HL-60/S4 treated with retinoic acid at 250 ng/mL for 4 days and 3 days (cell line): ENCODE measurements around the gene CCNK.

Experiments used
- in situ Hi-C: fragments of 300-500 bp; cut with MboI; formaldehyde crosslinking; loops from 2 replicates; pipeline ENCODE4 v1.7.0; 2022; ENCODE audit warnings: low sequenced_read_pairs

CCNK gene

DNA sequence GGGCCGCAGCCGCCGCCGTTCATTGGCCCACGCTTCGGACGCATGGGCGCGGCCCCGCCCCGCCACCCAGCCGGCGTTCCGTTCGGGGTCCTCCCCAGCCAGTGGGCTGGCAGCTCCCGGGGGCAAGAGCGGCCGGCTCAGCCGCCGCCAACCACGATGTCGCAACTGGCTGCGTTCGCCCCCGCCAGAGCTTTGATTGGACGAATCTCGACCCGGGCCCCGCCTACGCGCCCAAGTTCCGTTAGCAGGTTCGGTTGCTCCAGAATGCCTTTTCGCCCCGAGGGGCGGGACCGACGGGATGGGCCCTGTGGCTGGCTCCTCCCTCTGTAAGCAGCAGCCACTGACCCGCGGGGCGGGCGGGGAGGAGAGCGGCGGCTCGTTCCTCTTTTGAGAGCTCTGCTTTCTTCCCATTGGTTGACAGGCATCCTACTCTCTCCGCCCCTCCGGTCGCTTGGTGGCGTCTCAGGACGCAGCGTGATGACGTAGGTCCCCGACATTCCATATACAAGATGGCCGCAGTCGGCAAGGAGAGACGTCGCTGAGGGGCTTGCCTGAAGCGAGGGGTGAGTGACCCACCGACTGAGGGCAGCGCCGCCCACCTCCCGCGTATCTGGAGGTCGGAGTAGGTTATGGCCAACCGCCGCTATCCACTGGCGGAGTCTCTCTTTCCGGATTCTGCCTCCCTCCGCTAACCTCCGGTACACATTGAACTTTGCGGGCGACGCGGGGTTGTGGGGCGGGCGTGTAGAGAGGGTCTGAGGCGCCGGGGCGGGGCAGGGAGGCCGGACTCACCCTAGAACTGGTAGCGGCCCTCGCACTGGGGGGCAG, at the start of gene CCNK:
TSS of gene CCNK (plus strand) at position 493 of the 828 bp plus-strand sequence. CDS start 11,269 bp downstream, outside the sequence.
- in situ Hi-C loops: no loop called here

DNA sequence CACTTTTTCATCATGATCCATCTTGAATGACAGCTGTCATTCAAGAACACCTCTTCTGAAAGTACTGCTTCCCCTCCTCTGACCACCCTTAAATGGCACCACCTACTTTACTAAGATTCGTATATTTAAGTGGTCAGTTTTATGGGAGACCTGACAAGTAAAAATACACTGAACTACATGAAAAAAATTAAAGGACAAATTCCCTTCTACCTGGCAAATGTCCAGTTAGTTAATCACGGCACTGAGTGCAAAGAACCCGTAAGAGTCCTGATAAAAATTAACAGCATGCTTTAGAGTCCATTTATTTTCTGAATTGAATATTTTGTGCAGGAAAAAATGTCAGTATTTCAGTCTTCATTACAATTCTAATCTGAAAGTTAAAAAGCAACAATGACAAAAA, 49.2 kb upstream of the CCNK start:
- in situ Hi-C loops: no loop called here

DNA sequence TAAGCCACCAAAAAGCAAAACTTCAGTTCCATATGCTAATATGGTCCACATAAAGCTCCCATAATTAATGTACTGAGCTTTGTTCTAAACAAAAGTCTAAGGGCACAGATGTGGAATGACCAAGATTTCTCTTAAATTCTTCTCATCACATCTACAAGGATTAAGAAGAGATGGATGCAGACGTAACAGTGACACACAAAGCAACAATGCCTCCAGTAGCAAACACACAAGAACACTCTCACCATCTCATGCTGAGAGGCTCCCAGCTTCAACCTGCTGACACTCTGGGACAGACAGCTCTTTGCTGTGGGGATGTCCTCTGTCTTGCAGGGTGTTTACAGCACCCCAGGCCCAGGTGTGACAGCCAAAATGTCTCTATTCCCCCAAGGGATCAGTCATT, 48.7 kb upstream of the CCNK start:
- in situ Hi-C loops: no loop called here

- in situ Hi-C loops: no loop called here
These were observed 45.9 kb upstream of the CCNK start for GRCh38 chr14:99435327-99435726.

- in situ Hi-C loops: no loop called here
These were observed 44.7 kb upstream of the CCNK start for GRCh38 chr14:99436247-99437180.

DNA sequence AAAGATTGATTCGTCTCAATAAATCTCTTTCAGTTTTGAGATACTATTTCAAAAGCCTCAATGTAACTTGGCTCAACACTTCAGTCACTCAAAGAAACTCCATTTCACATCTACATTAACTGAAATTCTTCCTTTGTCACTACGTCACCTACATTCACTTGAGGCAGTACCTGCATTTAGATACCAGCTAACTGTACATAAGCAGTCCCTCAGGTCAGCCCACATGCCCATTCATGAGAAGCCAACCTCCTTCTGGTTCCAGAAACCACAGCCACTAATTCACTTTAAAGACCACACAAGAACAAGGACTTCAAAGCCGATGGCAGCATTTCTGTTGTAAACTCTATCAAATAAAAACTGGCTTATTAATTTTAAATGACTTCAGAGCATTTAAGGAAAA, 43.5 kb upstream of the CCNK start:
- in situ Hi-C loops: no loop called here

DNA sequence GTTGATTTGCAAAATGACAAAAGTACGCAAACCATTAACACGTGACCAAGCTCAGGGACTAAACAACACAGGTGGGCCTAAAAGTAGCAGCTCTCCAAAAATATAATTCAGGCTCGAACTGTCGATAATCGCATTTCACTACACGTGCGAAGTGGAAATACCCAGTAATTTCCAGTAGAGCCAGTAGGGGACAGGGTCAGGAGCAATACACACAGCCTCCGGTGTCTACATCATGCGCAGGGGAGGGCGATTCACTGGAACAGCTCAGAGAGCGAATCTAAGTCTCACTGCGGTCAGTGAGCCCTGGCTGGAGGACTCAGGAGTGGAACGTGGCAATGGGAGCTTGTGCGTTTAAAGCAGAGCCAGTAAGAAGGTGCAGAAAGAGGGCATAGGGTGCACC, 40.9 kb upstream of the CCNK start:
- in situ Hi-C loops: no loop called here

- in situ Hi-C loops: no loop called here
These were observed 39.9 kb upstream of the CCNK start for GRCh38 chr14:99441157-99441870.

- in situ Hi-C loops: no loop called here
These were observed 39.3 kb upstream of the CCNK start for GRCh38 chr14:99441918-99442317.

DNA sequence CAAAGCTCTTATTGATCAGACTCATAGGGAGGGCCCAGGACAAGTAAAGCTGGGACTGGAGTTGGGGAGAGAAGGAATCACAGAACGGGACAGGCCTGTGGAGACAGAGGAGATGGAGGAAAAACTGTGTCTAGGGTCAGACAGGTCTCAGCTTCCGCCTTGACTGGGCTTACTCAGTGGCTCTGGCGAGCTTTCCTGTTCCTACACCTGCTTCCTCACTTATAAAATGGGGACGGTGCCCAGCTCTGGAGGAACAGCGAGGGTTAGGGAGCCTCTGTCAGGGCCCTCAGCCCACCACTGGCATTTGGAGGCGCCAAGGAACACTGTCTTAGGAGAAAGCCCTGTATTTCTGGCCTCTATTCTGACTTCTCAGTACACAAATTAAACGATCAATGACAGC, 35.3 kb upstream of the CCNK start:
- in situ Hi-C loops: no loop called here

DNA sequence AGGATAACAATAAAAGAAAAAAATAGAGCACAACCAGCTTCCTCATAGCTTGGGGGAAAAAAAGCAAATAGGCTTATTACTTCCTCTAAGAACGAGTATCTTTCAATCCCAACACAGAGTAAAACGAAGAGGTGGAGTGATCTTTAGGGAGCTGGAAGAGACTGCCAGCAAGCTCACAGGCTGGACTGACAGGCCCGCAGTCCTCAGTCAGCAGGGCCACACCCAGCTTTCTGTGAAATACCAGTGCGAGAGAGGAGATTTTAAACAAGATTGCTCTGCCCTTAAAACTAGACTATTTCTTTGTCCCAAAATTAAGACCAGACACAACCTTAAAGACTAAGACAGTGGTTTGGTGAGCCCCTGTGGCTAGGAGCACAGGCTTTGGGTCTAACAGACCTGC, 33.5 kb upstream of the CCNK start:
- in situ Hi-C loops: no loop called here

GRCh38 chr14:99450266-99450665, 30.9 kb upstream of the CCNK start:
- in situ Hi-C loops: no loop called here

DNA sequence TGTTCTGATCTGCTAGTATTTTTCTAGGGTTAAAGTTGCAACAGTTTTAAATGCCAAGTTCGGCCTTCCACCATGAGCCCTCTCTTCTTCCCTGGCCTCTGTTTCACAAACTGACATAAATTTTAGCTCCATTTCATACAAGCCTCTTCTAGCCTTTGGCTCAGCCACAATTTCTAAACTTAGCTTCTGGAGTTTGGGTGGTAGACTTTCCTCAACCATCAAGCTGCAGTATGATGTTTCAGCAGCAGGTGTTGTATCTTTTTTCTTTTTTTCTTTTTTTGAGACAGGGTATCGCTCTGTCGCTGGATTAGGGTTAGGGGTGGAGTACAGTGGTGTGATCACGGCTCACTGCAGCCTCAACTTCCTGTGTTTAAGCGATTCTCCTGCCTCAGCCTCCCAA, 30.0 kb upstream of the CCNK start:
- in situ Hi-C loops: no loop called here

DNA sequence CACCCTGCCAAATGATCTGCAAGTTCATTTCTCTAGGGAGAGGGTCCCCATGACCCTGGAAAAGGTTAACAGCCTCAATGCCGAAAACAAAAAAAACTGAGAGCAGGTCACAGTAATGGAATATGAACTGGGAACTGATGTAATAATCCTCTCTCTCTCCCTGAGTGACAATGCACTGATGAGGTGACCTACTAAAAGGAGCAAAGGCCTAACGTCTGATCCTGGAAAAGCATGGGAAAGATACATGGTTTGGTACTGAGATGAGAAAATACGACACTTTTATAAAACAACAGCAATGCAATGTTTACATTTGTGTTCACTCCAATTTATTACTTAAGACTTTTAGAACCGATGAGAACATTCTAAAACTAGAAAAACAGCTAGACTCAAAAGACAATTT, 28.2 kb upstream of the CCNK start:
- in situ Hi-C loops: no loop called here

GRCh38 chr14:99454246-99454645, 27.0 kb upstream of the CCNK start:
- in situ Hi-C loops: no loop called here

GRCh38 chr14:99459481-99460100, 21.6 kb upstream of the CCNK start:
- in situ Hi-C loops: no loop called here

DNA sequence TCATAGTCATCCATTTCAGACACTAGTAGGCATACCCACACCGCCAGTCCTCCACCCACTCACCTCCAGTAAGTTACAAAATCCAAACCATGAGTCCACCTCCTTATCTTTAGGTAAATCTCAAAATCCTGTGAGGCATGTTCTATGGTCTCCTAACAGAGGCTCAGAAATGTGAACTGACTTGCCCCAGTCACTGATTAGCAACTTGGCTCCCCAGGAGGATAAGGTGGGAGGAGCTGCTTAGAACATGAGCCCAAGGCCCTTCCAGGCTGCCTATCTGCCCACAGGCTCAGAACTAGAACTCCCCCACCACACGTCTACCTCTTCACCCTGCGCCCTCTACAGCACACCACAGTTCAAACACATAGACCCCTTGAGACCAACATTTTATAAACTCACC, 20.4 kb upstream of the CCNK start:
- in situ Hi-C loops: no loop called here

- in situ Hi-C loops: no loop called here
These were observed 19.7 kb upstream of the CCNK start for GRCh38 chr14:99461411-99462085.

DNA sequence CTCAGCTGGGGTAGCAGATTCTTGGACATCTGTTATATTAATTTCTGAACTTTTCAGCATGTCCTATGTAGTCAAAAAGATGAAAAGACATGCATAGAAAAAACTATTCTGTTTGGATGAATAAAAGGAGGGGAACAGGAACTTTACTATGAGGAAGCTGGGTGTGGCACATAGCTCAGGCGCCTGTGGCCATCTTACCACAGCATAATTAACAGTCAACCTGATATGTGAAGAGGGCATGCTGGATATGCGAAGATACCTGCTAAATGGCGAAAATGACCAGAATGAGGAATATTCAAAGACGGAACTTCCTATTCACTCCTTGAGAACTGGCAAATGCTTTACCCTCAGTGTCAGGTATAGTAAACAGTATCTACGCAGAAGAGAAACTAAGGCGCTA, 19.0 kb upstream of the CCNK start:
- in situ Hi-C loops: no loop called here

DNA sequence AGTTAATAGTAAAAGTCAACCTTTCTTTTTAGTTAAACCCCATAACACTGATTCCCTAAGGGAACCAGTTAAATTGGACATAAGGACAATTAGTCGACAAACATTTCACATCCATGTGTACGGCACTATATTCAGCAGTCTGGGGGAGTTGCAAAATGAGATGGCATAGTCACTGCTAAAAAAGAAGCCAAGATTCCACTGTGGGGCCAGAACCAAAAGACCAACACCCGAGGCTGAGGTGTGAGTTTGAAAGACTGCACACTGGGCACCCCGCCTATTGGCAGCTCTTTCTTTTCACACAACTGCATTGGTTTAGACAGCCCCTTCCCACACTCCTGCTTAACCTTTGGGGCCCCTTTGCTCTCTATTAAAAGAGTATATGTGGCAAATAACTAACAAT, 17.2 kb upstream of the CCNK start:
- in situ Hi-C loops: no loop called here
